HG02623 (cell line): ENCODE measurements around the gene MIOX.

Experiments used
- ATAC-seq: cut with Tn5 transposase; IDR thresholded peaks from one replicate; pipeline ENCODE4 v1.9.1; 2021; ENCODE audit warnings: moderate library complexity; ENCODE audit not compliant: unreplicated experiment

Gene MIOX

GRCh38 chr22:50454556-50455075 is 32.0 kb upstream of the MIOX start:
- ATAC-seq: no peak

- no peak for ATAC-seq
These were observed 31.5 kb upstream of the MIOX start for GRCh38 chr22:50455201-50455600.

DNA sequence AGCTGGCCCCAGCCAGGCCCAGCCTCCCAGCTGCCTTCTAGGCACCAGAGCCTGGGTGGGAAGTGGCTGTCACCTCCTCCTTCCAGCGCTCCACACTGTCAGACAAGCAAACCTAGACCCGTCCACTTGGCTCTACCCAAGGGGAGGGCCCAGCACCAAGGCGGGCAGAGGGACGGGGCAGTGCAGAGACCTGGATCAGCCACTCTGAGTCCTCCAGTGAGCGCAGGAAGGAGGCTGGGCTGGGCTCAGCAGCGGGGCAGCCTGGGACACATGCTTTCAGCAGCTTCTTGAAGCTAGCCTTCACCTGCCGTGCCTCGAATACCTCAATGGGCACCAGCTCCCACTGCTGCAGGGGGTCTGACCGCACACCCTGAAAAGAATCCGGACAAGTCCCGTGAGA is 30.6 kb upstream of the MIOX start:
- ATAC-seq: no peak

DNA sequence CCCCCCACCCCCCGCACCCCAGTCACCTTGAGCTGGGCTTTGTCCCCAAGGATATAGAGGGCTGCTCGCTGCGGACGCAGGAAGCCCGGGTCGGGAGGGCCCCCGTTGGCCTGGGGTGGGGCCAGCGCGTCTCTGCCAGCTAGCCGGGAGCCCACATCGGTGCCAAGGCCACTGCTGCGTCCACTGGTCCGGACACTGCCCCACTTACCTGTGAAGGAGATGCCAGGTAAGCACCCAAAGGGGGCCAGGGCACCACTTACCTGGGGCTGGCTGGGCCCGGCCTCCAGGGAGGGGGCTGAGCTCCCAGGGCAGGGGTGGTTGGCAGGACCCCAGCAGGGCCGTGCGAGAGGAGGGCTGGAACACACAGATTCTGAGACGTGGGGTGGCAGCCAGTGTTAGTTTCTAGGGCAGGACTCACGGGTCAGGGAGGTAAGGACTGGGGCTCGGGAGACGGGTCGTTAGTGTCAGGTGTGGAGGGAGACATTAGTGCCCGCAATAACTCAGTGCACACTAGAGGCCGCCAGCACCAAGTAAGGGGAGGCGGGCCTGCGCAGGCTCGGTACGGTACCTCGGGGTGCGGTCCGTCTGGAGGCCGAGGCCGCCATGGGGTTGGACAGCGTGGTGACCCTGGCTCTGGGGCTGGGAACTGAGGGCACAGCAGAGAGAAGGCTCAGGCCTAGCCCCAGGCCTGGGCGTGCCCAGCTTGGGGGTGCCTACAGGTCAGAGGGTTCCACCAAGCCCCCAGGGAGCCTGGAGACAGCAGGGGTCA is 30.0 kb upstream of the MIOX start:
- ATAC-seq: no peak

GRCh38 chr22:50459016-50459415 is 27.6 kb upstream of the MIOX start:
- ATAC-seq: no peak

DNA sequence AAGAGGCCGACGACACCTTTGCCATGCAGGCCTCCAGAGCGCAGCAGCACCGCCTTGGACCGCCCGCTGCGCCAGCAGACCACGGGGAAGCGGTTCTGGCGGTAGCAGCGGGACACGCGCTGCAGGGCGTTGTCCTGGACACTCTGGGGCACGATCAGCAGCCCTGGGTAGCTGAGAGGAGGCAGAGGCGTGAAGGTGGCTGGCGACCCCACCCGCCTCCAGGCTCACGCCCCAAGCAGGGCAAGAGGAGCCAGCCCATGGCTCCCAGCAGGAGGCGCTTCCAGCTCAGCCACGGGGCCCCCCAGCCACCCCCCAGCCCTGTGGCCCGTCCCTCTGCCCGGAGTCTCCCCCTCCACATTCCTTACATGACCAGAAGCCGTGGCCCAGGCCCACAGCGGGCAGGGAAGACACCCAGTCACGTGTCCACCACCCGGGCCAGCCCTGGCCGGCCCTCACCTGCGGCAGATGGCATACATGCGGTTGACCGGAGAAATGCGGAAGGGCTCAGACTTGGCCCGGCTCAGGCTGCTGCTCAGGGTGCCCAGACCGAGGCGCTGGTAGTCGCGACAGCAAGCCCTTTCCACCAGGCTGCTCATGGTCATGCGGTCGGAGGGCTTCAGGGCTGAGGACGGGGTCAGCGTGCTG is 27.0 kb upstream of the MIOX start:
- ATAC-seq: no peak

DNA sequence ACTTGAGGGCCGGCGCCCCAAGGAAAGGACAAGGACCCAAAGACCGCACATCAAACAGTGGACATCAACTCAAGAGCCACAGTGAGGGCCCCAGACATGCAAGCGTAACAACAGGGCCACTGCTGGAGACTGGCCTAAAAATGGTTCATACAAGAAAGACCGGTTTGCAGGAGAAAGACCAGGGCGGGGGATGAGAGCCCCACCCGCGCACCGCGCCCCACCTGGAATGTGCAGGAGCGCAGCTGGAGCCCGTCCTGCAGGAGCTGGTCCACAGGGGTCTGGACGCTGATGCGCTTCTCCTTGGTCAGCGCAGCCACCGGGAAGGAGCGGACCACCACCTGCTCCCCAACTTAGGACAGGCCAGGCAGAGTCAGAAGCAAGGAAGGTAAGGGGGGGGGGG is 25.7 kb upstream of the MIOX start:
- no peak for ATAC-seq

DNA sequence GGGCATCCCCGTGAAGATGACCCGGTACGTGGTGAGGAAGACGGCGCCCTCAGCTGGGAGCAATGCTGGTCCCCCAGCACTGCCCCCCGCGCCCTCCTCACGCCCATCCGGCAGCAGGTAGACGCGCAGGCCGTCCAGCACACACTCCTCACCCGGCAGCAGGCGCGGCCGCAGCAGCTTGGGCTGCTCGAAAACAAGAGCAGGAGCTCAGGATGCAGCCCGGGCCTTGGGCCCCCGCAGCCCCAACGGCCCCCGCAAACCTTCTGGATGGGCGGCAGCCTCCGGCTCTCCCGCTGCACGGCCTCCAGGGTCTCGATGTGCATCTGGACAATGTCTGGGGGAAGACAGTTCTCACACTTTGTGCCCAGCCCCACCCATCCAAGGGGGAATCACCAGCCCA is 25.1 kb upstream of the MIOX start:
- no peak for ATAC-seq

- ATAC-seq: no peak
These were observed 24.6 kb upstream of the MIOX start for GRCh38 chr22:50461979-50462540.

GRCh38 chr22:50463188-50463900 is 23.3 kb upstream of the MIOX start:
- no peak for ATAC-seq

DNA sequence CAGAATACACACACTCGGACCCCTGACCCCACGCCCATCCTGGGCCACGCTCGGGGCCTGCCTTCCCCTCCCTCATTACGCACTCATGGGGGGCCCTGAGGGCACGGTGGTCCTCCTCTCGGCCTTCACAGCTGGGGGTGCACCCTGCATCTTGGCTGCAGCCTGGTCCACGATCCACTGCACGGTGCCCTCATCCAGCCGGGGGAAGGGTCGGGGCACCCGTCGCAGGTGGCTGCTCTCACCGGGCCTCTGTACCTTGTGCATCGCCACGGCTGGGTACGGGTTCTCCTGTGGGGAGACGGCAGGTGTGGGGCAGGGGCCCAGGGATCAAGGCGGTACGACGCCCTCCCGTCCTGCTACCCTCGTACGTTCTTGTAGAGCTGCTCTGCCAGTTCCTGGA is 22.2 kb upstream of the MIOX start:
- no peak for ATAC-seq

DNA sequence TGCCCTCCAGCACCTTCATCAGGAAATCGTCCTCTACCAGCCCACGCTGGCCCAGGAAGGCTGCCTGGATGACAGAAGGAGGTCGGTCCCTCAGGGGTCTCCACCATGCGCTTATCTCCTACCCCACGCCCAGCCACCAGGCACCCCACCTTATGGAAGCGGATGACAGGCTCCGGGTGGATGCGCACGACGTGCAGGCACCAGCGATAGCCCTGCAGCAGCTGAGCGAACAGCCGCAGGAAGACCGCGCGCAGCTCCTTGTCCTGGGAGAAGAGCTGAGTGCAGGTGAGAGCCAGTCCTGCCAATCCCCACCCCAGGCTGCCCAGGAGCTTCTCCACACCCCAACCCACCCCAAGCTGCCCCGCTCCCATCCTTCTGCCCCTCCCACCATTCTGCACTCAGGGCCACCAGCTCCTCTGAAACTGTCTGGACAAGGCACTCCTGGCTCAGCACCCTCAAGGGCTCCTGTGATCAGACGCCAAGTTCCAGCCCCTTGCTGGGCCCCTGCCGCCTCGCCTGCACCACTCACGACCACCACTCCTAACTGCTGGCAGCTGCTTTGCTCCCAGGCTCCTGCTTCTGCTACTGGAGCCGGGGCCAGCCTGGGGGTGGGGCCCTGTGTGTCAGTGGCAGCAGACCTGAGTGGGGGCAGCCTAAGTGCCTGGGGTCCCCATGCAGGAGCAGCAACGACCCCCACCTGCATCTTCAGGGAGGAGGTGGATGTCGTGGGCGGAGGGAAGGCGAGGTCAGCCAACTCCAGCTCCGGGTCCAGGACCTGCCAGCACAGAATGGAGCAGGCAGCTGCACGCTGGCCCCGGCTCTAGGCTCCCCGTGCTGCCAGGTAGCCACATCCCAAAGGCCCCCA is 21.4 kb upstream of the MIOX start:
- ATAC-seq: no peak

- ATAC-seq: no peak
These were observed 19.3 kb upstream of the MIOX start for GRCh38 chr22:50467341-50467740.

DNA sequence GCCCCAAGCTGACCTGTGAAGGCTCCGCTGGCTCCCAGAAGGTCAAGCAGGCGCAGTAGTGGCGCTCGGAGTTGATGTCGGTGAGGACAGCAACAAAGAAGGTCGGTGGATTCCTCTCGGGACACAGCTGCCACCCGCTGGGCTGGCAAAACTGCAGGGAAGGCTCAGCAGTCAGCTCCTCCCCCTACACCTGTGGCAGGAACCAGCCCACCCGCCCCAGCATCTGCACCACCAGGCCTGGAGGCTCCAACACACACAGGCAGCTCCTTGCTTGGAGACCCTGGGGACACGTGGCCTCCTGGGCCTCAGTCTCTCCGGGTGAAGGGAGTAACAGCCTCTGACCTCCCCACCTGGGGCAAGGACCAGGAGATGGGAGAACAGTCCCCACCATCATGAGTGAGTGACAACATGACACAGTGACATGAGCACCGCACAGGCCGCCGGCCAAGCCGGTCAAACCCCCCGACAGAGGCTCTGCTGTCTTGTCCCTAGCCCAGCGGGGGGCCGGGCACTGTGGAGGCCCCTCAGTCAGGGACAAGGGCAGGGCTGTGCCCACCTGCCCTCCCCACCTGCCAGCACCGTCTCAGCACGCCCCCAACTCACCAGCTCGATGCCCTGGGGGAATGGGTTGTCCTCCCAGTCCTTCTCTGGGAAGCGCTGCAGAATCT is 18.8 kb upstream of the MIOX start:
- no peak for ATAC-seq

- no peak for ATAC-seq
These were observed 18.0 kb upstream of the MIOX start for GRCh38 chr22:50468626-50469025.

DNA sequence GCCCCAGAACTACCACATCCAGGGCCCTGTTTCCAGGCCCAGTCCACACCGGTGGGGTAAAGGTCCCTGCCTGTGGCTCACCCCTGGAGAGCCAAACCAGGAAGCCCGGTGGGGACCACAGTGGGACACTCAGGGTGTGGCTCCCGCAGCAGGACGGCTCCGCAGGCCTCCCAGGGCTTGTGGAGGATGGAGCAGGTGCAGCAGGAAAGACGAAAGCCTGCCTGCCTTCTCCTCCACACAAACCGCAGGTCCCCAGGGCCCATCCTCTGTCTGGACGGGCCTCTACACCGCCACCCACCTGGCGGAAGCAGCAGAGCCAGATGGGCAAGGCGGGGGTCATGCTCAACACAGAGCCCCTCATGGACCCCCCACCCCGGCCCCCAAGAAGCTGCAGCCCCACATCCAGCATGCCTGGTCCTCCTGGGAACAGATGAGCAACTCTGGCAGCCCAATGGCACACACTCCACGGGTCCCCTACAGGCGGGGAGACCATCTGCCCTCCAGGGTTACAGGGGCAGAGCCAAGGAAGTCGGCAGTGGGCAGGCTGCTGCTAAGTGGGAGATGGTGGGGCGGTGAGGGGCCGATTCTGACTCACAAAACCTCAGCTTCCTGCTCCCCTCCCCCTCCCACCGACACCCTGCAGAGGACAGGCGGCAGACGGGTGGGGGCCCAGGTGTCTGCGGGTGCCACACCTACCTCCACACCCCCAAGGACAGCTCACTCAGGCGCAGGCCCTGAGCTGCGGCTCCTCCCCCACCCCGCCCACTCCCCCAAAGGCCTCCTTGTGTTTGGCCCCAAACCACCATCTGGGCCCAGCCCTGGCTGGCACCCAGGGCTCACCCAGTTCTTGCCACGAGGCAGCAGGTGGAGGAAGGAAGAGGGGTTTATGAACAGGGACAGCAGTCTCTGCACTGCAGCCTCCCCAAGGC is 17.0 kb upstream of the MIOX start:
- ATAC-seq: peak; percentile 41

GRCh38 chr22:50470491-50470890 is 16.2 kb upstream of the MIOX start:
- no peak for ATAC-seq

- ATAC-seq: no peak
These were observed 15.3 kb upstream of the MIOX start for GRCh38 chr22:50471197-50471847.
